Measurements from ENCODE around the gene DHRS3. TPM values are rescaled to one million over a fixed set of nuclear protein-coding genes. Genes with fewer than 3 reads are reported as not detected.

DHRS3 gene
- total RNA-seq, 2 donors from 2014 or later: 171 to 178 TPM

DNA sequence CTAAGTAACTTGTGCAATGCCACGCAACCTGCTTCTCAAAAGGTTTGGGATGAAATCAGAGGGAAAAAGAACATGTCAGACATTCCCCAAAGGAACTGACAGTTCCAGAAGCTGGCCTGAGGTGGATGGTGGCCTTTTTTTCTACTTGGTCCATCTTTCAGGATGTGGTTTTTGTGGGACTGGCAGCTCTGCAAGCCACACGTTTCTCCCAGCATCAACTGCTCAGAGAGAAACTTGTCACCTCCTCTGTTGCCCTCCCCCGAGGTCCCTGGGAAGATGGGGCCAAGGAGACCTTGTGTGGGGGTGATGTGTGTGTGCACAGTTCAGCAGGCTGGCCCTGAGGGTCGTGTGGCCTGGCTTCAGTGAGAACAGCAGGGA is 2.5 kb upstream of the DHRS3 start:
- no peak overlapping the region for H3K4me3 ChIP-seq
- no peaks in the 10 kb centered on the region for H3K36me3 ChIP-seq
- H3K27me3 ChIP-seq (replicated peaks; ENCODE audit: insufficient read depth): no peaks in the 10 kb centered on the region
- H3K27ac ChIP-seq: peak overlapping the region; percentile 98
- peaks cover 23% of the 10 kb centered on the region for H3K4me1 ChIP-seq (replicated peaks)
- TF ChIP-seq POLR2AphosphoS5 (IDR thresholded peaks at IDR 0.05): no peak
- TF ChIP-seq CTCF (IDR thresholded peaks at IDR 0.05): no peak
- no peak for TF ChIP-seq POLR2A (IDR thresholded peaks at IDR 0.05)
- intact Hi-C loops (cut with DNase I): loop anchor here (5.0 kb wide), 1 partner anchor 37 kb away; no protein-coding TSS in a partner anchor
- WGBS: 20% methylated on average over 4 of the region's 4 CpGs
- DNase-seq (ENCODE audit: low spot score): no peak
- H3K9me3 ChIP-seq: no peaks in the 10 kb centered on the region

DNA sequence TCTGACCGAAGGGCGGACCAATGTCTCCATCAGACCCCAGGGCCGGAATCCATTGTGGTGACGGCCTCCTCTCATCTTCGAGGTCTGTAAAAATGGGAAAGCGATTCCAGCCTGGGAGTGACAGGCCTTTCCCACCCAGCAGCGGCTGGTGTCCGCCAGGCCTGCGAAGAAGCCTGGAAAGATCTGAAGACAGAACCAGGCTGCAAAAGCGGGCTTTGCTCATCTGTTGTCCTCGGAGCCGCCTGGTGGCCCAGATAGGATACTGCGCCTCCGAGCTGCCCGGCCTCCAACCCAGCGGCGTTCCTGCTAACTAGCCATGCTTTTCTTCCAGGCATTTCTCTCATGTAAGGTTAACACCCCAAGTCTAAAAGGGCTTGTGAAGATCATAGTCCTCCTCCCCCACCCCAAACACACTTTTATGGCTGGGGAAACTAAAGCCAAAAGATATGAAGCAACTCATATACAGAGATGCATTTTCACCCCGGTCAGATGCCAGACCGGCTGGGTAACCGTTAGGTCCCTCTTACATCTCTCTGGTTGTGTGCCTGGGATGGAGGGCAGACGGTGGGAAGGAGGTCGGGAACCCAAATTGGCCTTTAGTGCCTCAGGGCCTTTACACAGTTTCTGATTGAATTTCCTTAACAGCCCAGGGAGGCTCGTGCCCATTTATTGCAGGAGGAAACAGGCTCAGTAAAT is 1.9 kb upstream of the DHRS3 start:
- WGBS: 8% methylated on average over 23 of the region's 23 CpGs
- Histone ChIP-seq H3K27ac (peak overlapping the region; percentile 98), H3K4me1 (replicated peaks) (peaks cover 23% of the 10 kb centered on the region), H3K27me3 (replicated peaks; ENCODE audit: insufficient read depth) (no peaks in the 10 kb centered on the region), H3K4me3 (peak overlapping the region; percentile 85 to 93), H3K9me3 (no peaks in the 10 kb centered on the region), H3K36me3 (no peaks in the 10 kb centered on the region)
- intact Hi-C loops (cut with DNase I): loop anchor here (1.0 to 5.0 kb wide), 5 partner anchors 37 to 305 kb away; no protein-coding TSS in a partner anchor
- TF ChIP-seq POLR2A (IDR thresholded peaks at IDR 0.05) (peak; percentile 32), CTCF (IDR thresholded peaks at IDR 0.05) (peak; percentile 95 to 99 (median 96)), POLR2AphosphoS5 (IDR thresholded peaks at IDR 0.05) (peak; percentile 78)
- peak; percentile 91 for DNase-seq (ENCODE audit: low spot score)

DNA sequence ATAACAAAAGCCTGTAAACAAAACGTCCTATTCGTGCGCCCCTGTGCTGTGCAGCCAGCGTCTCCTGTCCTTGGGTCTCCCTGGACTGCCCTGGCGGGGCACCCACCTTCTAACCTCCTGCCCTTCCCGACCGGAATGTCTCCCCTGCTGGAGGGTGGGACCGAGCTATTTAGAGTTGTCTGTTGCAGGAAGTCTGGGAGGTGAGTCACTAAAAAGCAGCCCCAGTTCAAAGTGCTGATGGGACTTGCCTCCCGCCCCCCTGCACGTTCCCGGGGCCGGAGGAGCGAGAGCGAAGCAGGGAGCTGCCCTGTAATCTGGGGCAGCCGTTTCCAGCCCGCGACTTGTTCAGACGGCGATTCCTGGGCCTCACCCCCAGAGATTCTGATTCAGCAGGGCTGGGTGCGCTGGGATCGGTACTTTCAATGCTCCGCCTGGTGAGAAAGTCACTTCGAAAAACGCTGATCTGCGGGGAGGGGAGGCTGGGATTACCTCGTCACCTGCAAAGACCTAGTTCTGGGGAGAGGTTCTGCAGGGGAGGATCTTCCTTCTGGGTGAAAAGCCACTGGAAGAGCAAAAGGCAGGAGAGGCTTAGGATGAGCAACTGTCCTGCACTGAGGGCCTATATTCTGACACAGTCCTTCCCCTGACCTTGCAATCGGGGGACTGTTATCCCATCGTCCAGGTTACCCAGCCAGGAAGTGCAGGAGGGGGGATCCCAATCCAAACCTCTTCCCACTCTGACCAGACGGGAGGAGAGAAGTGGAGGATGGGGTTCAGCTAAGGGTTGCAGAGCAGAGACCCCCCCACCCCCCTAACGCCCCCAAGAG is 1.2 kb upstream of the DHRS3 start:
- H3K4me3 ChIP-seq: peak overlapping the region; percentile 85 to 93
- peak; percentile 83 for DNase-seq (ENCODE audit: low spot score)
- H3K27ac ChIP-seq: peak overlapping the region; percentile 98
- intact Hi-C loops (cut with DNase I): loop anchor here (1.0 to 2.0 kb wide), 4 partner anchors 79 to 304 kb away; no protein-coding TSS in a partner anchor
- under 1% methylated on average over 30 of the region's 30 CpGs for WGBS
- H3K27me3 ChIP-seq (replicated peaks; ENCODE audit: insufficient read depth): no peaks in the 10 kb centered on the region
- H3K4me1 ChIP-seq (replicated peaks): peaks cover 23% of the 10 kb centered on the region
- TF ChIP-seq POLR2A (IDR thresholded peaks at IDR 0.05): peak; percentile 57
- TF ChIP-seq POLR2AphosphoS5 (IDR thresholded peaks at IDR 0.05): peak; percentile 84
- peak in 1 of 4 experiments; percentile 25 for TF ChIP-seq CTCF (IDR thresholded peaks at IDR 0.05)
- H3K9me3 ChIP-seq: no peaks in the 10 kb centered on the region
- H3K36me3 ChIP-seq: no peaks in the 10 kb centered on the region

DNA sequence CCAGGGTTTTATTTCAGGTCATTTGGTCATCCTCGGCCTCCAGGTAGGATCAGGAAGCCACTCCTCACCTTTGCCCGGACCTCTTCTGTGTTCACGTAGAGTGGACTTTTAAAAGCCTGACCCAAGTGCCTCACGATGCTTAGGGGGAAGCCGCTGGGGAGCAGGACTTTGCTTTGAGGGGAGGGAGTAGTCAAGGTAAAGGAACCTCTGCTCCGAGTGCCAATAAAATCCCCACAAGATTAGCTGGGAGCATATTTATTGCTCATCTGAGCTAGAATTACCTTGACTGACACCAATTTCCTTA is 603 bp upstream of the DHRS3 start:
- Histone ChIP-seq H3K36me3 (no peaks in the 10 kb centered on the region), H3K4me3 (peak overlapping the region; percentile 85 to 93), H3K9me3 (no peaks in the 10 kb centered on the region), H3K27me3 (replicated peaks; ENCODE audit: insufficient read depth) (no peaks in the 10 kb centered on the region), H3K27ac (peak overlapping the region; percentile 98), H3K4me1 (replicated peaks) (peaks cover 23% of the 10 kb centered on the region)
- WGBS: 0% methylated on average over 6 of the region's 6 CpGs
- intact Hi-C loops (cut with DNase I): loop anchor here (2.0 kb wide), 3 partner anchors 168 to 304 kb away; no protein-coding TSS in a partner anchor
- TF ChIP-seq CTCF (IDR thresholded peaks at IDR 0.05): no peak
- no peak for TF ChIP-seq POLR2A (IDR thresholded peaks at IDR 0.05)
- no peak for TF ChIP-seq POLR2AphosphoS5 (IDR thresholded peaks at IDR 0.05)
- DNase-seq (ENCODE audit: low spot score): no peak
